Pons (tissue), 1 donor: ENCODE data around the gene MAGIX.
A peak's percentile ranks its signal among the peaks of the same experiment; 100 is the strongest.
"Not testable (repeated sequence)": the region's sequence is repeated elsewhere in the genome, so short reads cannot be mapped to it uniquely, and the experiment has no call there.

ENCODE experiments used
- DNase-seq: peaks from one replicate; pipeline ENCODE4 v3.0.0-alpha.2; 2016; ENCODE audit warnings: low spot score

The MAGIX gene

DNA sequence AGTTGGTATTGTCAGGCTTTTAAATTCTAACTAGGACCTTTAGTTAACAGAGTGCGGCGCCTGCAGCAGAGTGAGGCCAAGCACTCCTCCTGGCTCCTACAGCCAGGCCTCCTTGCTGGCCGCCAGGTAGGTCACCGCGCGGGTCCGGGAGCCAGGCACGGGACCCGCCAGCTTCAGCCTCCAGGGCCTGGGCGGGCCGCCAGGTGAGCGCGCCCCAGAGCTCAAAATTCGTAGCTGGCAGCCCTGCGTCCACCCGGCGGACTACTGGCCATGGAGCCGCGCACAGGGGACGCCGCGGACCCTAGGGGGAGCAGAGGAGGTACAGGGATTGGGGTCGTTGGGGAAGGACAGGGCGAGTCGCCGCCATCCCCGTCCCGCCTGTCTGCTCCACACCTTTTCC lies at the start of gene MAGIX:
Gene MAGIX (plus strand): TSS at position 139 of the 400 bp plus-strand sequence. CDS start 132 bp downstream, at position 271.
- DNase-seq = no peak

DNA sequence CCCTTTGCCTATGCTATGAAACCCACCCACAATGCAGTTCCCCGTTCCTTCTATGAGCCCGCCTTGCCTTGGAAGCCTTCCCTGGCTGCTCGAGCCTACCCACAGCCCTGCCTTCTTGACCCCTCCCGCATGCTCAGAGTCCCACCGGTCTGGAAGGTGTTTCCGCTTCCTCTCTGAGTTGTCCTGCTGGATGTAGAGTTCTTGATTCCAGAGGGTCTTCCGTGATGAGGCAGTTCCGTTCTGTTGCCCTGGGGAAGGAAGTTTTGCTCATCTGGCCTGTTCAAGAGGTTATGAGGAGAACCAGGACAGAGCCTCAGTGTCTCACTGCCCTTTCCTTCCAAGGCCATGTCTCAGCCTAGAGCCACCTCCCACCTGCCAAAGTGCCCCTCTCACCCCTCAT lies 46.5 kb upstream of the MAGIX start:
- DNase-seq = no peak

DNA sequence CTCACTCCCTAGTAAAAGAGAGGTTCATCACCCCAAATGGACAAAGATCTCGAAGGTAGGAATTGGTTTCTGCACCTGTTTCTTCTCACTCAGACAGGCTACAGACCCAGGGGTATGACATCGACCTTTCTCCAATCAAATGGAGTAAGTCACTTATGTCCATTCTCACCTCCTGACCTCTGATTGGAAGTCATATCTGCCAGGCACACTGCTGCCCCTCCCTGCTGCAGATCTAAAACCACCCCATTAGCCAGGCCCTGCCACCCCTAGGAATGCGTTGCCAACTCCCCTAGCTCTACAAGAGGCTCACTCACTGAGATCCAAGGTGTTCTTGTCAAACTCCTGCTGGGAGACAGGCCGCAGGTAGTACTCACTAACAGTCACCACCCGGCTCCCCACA lies 45.8 kb upstream of the MAGIX start:
- no peak for DNase-seq

DNA sequence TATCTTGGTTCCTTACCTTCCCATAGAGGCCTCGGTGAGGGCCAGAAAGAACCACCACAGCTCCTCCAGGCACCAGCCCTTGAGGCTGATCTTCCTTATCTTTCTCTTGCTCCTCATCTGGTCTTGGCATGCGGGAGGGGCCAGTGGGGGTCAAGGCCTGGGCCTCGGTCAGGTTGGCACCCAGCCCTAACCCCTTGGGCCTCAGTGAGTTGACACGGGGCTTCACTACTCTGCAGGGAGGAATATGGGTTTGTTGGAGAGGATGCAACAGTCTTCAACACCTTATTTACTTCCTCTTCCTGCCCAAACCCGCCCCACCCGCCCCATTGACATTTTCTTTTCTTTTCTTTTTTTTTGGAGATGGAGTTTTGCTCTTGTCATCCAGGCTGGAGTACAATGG lies 45.0 kb upstream of the MAGIX start:
- DNase-seq = no peak

DNA sequence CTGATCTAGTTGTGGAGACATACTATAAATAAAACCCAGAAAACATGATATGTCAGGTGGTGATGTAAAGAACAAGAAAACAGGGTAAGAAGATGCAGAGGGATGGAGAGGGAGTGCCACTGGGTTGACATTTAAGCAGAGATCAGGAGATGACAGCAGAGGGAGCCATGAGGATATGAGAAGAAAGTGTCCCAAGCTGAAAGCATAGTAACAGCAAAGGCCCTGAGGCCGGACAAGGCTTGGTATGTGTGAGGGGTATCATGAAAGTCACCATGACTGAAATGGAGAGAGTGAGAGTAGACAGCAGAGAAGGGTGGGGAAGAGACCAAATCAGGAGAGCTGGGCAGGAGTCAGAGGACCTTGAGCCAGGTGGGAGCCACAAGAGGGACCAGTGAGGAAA lies 42.5 kb upstream of the MAGIX start:
- no peak for DNase-seq

DNA sequence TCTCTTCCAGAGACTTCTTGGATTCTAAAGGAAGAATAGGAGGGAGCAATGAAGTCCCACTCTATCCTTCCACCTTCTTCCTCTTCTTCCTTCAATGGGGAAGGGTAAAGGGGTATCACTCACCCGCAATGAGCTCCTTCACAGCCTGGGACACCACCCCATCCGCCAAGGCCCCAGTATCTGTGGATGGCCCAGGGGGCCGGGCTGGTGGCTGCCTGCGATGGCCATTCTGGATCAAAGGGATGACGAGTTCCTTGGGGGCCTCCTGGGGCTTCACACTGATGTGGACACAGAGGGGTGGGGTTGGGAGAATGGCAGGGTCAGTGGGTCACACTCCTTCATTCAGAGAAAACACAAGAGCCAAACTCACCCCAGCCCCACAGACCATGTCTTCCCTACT lies 40.1 kb upstream of the MAGIX start:
- no peak for DNase-seq

DNA sequence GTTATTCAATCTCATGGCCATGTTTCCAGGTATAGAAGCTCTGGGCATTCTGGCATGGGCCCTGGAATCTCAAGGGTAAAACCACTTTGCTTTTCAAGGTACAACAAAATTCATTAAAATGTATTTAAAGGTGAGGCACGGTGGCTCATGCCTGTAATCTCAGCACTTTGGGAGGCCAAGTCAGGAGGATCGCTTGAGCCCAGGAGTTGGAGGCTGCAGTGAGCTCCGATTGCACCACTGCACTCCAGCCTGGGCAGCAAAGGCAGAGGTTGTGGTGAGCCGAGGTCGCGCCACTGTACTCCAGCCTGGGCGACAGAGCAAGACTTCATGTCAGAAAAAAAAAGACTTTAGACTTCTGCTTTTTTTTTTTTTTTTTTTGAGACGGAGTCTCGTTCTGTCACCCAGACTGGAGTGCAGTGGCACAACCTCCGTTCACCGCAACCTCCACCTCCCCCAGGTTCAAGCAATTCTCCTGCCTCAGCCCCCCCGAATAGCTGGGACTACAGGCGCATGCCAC lies 34.8 kb upstream of the MAGIX start:
- not testable (repeated sequence) for DNase-seq

DNA sequence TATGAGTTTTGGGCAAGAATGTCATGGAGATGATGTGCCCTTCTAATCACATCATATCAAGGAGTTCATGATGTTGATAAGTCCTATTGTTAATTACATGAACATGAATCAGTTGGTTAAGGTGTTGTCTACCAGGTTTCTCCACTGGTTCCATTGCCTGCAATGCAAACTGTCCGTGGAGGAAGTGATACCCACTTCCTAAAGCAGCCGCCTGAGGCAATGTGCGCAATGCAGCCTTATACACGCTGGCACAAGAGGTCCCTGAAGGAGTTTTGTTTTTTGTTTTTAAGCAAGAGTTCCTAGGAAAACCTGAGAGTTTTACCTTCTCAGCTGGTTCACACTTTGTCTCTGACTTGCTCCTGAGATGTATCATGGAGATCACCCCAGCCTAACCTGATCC lies 33.1 kb upstream of the MAGIX start:
- no peak for DNase-seq

DNA sequence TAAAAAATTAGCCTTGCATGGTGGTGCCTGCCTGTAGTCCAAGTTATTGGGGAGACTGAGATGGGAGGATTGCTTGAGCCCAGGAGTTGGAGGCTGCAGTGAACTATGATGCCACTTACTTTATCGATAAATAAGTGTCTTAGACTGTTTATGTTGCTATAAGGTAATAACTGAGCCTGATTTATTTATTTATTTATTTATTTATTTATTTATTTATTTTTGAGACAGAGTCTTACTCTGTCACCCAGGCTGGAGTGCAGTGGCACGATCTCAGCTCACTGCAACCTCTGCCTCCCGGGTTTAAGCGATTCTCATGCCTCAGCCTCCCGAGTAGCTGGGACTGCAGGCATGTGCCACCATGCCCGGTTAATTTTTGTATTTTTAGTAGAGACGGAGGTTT lies 30.3 kb upstream of the MAGIX start:
- DNase-seq = not testable (repeated sequence)

DNA sequence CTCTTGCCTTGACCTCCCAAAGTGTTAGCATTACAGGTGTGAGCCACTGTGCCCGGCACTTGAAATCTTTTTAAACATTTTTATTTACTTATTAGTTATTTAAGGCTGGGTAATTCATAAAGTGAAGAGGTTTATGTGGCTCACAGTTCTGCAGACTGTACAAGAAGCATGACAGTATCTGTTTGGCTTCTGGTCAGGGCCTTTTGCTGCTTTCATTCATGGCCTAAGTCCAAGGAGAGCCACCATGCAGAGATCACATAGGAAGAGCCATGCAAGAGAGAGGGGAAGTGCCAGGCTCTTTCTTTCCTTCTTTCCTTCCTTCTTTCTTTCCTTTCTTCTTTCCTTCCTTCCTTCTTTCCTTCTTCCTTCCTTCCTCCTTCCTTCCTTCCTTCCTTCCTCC lies 28.8 kb upstream of the MAGIX start:
- no peak for DNase-seq

DNA sequence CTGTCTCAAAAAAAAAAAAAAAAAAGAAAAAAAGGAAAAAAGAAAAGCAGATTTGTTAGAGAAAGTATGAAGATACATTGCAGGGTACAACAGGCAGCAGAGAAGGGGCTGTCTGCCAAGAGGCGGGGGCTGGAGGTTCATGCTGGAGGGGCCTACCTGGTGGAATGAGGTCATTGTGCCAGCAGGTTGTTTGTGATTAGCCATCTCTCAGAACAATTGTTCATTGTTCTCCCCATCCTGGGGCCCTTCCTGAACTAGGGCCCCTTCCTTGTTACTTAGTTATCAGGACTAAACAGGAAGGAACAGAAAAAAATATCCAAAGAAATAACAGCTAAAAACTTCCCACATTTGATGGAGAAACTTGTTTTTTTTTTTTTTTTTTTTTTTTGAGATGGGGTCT lies 25.1 kb upstream of the MAGIX start:
- no peak for DNase-seq

DNA sequence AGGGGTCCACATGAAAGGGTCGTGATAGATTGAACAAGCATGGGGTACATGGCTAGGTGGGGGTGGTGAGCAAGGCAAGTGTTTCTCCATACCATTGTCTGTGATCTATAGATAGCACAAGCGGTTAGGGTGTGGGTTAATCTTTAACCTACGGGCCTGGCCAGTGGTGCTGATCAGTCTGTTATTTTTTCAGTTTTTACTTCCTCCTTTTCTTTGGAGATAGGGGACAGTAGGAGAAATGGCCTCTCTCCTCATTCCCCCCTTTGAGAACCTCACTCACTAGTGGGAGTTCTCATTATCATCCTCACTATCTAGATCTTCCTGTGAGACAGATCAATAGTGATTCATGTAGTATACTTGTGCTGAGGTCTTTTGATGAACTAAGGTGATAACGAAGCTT lies 22.8 kb upstream of the MAGIX start:
- no peak for DNase-seq

DNA sequence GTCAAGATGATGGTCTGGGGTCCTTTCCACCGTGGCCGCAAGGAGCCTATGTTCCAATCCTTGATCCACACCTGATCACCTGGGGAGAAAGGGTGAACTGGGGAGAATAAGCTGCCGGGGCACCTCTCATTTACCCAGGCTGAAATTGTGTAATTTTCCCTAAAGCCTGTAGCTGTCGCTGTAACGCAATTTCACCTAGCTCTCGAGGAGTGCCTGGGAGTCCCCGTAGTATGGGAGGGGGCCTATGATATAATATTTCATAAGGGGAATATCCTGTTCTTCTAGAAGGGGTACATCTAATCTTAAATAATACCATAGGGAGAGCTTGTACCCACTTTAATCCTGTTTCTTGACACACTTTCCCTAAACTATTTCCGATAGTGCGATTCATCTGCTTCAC lies 20.3 kb upstream of the MAGIX start:
- DNase-seq = not testable (repeated sequence)

DNA sequence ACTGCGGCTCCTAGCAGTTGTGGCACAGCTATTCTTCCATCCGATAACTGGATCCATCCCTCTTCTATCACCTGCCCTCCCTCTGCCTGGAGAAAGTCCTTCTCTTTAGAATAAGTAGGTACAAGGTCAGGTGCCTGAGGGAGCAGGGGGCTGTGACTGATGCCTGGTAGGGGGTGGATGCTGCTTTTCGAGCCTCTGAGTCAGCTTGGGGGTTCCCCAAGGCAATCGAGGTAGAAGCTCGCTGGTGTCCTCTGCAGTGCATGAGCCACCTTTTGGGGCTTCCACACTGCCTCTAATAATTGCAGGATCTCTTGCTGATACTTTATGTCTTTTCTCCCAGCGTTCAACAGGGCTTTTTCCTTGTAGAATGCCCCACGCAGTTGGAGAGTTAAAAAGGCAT lies 19.4 kb upstream of the MAGIX start:
- not testable (repeated sequence) for DNase-seq

DNA sequence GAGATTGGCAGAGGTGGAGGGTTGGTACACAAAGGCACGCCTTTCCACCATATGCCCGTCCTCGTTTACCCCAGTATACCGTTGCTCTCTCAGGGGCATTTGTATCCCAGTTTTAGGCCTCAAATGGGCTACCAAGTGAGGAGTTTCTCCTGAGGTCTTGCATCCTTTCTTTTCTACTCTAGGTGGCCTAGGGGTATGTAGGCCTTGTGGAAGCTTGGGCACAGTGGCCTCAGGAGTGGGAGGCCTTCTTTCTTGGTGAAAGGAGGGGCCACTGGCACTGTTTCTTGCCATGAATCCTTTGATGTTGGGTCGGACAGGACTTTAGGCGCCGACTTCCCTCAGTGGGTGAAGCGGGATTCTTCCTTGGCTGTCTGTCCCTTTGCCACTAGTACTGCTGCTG lies 15.3 kb upstream of the MAGIX start:
- no peak for DNase-seq

DNA sequence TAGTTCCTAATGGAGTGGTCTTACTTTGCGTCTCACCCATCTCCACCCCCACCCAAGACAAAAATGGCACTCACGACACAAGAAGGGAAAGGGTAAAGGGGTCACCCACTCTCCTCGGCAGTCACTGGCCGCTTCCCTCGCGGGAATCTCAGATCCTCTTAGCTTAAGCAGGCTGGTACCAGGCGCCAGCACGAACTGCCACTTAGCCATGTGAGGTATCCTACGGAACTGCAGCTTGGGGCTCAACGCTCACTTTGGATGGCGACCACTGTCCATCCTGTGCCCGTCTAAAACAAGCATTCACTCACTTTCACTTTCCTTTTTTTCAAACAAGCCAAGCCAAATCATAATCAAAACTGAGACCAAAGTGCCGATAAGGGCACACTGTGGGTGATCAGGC lies 14.6 kb upstream of the MAGIX start:
- no peak for DNase-seq

DNA sequence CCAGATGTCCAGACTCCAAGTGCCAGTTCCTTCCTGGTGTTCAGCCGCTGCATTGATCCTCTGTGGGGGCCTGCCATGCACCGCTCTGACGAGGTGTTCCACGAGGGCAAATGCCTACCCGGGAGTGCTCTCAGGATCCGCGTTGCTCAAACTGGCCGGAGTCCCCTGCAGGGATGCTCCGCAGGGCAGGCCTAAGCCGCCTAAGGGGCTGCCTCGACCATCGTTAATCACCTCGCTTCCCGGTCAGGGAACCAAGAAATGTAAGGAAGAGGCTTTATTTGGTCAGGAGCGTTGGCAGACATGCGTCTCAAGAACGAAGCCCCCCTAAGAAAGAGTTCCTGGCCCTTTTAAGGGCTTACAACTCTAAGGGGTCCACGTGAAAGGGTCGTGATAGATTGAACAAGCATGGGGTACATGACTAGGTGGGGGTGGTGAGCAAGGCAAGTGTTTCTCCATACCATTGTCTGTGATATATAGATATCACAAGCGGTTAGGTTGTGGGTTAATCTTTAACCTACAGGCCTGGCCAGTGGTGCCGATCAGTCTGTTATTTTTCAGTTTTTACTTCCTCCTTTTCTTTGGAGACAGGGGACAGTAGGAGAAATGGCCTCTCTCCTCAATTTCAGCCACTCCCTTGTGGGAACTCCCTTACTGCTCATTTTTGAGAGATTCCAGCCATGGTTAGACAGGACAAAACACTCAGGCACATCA lies 14.0 kb upstream of the MAGIX start:
- DNase-seq = not testable (repeated sequence)

DNA sequence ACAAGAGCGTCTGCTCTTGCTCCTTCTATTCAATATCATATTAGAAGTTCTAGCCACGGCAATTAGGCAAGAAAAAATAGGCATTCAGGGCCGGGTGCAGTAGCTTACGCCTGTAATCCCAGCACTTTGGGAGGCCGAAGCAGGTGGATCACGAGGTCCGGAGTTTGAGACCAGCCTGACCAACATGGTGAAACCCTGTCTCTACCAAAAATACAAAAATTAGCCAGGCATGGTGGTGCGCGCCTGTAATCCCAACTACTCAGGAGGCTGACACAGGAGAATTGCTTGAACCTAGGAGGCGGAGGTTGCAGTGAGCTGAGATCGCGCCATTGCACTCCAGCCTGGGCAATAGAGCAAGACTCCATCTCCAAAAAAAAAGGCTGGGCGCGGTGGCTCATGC lies 13.3 kb upstream of the MAGIX start:
- DNase-seq = not testable (repeated sequence)

DNA sequence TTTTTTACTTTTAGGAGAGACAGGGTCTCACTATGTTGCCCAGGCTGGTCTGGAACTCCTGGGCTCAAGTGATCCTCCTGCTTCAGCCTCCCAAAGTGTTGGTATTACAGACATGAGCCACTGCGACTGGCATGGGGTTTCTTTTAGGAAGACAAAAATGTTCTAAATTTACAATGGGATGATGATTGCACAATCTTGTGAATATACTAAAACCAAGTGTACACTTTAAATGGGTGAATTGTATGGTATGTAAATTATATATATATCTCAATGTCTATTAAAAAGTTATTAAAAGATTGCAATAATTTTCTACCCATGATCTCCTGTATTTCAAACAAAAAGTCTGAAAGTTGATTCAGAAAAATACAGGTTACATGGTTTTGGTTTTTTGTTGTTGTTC lies 9.1 kb upstream of the MAGIX start:
- DNase-seq = no peak

DNA sequence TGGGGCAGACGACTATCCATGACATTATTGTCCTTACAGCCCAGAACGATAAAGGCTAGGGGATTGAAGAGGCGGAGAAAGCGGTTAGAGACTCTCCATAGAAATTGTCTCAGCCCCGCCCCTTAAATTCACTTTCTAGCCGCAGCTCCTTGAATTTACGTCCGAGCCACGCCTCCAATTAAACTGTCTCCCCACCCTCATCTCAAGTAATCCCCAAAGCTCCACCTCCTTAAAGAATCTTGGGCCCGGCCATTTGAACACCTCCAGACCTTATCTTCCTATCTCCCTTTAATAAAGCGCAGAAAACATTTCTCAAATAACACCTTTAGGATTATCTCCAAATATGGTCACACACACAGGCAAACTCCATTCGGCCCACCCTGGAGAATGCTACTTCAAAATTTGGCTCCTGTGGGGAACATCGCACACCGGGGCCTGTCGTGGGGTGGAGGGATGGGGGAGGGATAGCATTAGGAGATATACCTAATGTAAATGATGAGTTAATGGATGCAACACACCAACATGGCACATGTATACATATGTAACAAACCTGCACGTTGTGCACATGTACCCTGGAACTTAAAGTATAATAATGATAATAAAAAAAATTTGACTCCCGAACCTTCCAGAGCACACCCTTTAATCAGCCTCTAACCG lies 7.2 kb upstream of the MAGIX start:
- peak; percentile 44 for DNase-seq

DNA sequence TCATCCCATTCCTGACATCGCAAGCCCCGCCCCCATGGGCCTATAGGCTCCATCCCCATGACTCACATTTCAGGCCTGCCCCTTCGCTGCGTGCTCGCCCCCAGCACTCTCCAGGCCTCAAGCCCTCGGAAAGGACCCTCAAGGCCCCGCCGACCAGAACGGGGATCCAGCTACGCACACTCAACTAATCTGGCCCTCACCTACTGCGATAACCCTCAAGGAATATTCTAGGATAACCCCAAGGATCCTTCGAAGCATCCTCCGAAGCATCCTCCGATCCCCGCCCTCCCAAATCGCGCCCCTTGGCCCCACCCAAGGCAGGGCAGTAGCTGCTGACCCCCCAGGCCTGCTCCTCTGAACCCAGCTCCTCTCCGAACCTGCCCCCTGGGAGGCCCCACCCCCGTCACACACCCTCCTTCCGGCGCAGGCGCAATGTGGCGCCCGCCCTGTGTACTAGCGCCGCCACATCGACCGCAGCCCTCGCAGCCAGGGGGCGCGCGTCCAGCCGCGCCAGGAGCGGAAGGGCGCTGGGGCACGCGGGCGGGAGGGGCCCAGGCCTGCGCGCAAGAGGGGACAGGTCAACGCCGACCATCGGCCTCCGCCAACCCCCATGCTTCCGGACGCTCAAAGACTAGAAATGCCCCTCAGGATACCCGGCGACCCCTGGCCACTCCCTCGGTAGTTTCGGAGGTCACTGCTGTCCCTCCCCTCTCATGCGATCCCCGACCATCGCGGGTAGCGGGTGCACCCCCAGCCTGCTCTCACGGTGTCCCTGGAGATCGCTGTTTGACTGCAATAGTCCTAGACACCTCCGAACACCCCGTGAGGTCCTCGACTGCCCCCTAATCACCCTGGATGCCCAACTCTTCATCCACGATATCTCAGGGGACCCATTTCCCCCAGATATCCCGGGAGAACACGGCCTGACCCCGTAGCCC lies 6.4 kb upstream of the MAGIX start:
- peak; percentile 86 for DNase-seq

DNA sequence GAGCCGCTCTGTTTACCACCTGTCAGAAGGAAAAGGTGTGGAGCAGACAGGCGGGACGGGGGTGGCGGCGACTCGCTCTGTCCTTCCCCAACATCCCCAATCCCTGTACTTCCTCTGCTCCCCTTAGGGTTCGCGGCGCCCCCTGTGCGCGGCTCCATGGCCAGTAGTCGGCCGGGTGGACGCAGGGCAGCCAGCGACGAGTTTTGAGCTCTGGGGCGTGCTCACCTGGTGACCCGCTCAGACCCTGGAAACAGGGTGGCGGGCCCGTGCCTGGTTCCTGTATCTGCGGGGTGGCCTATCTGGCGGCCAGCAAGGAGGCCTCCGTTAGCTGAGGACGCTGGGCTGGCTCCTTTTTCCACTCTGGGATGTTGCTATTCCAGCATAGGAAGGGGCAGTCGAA lies 5.4 kb upstream of the MAGIX start:
- DNase-seq = no peak

DNA sequence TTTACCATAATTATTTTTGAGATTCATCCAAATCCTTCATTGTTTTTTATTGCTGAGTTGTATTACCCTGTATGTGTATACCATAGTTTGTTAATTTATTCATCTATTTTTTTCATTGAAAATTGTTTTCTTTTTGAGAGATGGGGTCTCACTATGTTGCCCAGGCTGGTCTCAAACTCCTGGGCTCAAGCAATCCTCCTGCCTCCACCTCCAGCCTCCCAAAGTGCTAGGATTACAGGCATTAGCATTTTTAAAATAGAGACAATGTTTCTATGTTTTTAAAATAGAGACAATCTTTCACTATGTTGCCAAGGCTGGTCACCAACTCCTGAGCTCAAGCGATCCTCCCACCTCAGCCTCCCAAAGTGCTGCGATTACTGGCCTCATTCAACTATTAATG lies 1.6 kb upstream of the MAGIX start:
- DNase-seq = no peak
